Cardiac fibroblast (primary cell): Measurements from ENCODE around the gene PLCL2.

Experiments used
- DNase-seq, 2 donors: peaks; one replicate each; pipeline versions ENCODE4 v3.0.0 to v3.0.0-alpha.2; 2010; ENCODE audit warnings: low read depth in 2 of 2
- H3K4me3 ChIP-seq, 2 donors: replicated peaks in 1 of 2; 1 replicate in 1 of 2; 2 replicates in 1 of 2; pipeline ENCODE4 v1.5.1; 2011; ENCODE audit warnings: low read depth in 2 of 2, low read length in 2 of 2, mild to moderate bottlenecking in 2 of 2, moderate library complexity in 1 of 2
- CTCF ChIP-seq: IDR thresholded peaks from one replicate; pipeline ENCODE4 v1.5.1; 2011; ENCODE audit warnings: low read depth, mild to moderate bottlenecking, low read length, inconsistent platforms

Gene PLCL2

DNA sequence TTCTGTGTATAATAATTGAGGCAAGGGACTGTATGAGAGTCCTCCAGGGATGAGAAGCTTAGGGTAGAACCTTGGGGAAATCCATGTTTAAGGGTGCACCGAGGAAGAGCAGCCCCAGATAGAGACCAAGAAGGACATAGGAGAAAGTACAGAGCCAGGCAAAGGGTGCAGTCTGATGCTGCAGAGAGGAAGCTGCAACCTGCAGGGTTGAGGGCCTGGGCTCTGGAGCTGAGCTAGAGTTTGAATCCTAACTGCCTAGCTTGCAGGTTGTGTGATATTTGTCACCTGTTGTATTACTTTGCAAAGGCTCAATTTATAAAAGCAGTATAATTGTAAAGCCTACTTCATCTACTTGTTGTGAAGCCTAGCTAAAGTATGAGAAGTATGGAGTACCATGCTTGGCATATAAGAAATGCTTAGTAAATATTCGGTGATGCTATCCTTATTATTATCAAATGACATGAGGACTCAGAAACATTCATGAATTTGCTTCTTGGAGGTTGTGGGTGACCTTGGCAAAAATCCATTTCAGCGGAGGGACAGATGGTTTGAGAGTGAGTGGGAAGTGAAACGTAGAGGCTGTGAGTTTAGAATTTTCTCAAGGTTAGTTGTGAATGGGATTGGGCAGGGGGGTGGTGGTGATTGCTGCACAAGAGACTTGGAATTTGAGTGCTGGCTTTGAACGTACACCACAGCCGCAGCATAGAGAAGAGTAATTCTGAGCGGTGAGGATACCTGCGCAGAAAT is 43.8 kb downstream of the PLCL2 start:
- H3K4me3 ChIP-seq: no peak overlapping the region
- DNase-seq: no peak
- no peak for TF ChIP-seq CTCF

DNA sequence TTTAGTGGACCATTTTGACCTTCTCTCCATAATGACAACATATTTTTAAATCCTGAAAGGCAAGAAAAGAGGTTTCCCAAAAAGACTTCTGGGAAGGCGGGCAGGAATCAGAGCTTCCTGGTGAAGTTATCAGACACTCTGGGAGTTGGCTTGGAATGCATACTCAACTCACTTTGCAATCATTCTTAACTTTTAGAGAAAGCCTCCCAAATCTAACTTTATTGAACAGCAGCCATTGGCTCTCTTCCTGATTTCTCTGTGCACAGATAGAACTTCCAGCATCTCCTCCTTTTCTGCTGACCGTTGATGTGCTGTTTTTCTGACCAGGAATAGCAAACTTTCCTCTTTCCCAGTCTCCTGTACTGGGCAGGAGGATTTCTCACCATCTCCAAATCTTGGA is 44.6 kb downstream of the PLCL2 start:
- no peak overlapping the region for H3K4me3 ChIP-seq
- peak in 1 of 2 donors; percentile 7 for DNase-seq
- TF ChIP-seq CTCF: no peak

DNA sequence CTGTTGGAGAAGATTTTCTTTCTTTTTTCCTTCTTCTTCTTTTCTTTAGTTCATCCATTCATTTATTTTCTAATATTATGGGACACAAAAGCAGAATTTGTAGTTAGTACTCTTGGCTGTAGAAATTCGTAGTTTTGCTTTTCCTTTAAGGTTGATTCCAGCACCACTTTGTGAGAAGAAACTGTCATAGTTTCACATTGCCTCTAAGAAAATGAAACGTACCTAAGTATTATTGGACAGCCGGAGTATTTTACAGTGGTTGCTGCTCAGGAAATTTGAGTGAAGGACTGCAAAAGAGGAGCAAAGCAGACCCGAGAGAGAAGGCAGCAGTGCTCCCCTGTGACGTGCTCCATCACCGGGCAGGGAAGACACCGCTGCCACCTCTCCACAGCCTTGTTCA is 48.1 kb downstream of the PLCL2 start:
- no peak overlapping the region for H3K4me3 ChIP-seq
- DNase-seq: no peak
- TF ChIP-seq CTCF: no peak

DNA sequence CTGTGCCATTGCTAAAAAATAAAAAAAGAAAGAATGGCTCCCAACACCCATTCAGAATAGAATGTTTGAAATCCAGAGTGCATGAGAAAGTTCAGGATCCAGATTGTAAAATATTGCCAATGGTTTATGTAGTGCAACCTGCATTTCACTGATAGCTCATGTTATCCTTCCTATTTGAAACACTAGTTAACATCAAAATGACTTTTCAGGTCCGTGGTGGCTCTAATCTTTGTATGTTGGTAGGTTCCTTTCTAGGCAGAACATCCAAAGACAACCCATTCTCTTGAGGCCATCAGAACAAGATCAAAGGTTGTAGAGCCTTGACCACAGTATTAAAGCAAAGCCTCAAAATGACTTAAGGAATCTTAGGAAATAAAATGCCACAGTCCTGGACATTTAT is 51.0 kb downstream of the PLCL2 start:
- no peak for DNase-seq
- H3K4me3 ChIP-seq: no peak overlapping the region
- TF ChIP-seq CTCF: no peak

DNA sequence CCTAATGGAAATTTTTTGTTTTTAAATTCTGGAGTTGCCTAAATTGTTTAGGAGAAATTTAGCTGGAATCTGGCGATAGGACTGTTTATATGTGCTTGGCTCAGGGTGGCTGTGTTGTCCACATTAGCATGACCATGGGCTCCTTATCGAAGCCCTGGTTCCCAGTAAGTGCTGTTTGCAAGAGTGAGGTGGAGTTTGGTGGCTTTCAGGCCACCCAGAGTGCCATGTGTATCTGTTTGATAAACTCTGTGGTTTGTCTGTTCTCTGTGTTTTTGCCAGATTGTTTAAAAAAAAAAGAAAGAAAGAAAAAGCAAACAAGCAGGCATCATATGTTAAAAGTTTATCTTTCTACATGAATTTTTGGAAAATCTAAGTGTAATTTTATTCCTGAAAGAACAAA is 51.5 kb downstream of the PLCL2 start:
- TF ChIP-seq CTCF: no peak
- H3K4me3 ChIP-seq: no peak overlapping the region
- DNase-seq: no peak

- H3K4me3 ChIP-seq: no peak overlapping the region
- DNase-seq: no peak
- no peak for TF ChIP-seq CTCF
Observed at GRCh38 chr3:16936676-16937230, 52.0 kb downstream of the PLCL2 start.
